ENCODE measurements around the gene CLP1.
A peak's percentile ranks its signal among the peaks of the same experiment; 100 is the strongest.

The CLP1 gene

GRCh38 chr11:57633394-57634070, 24.0 kb upstream of the CLP1 start:
- in situ Hi-C loops (cut with HindIII; ENCODE audit: low pct_unique_long_range_greater_than_20kb, low sequenced_read_pairs), result no loop called here
- DNase-seq (ENCODE audit: low read depth in 1 of 2, low spot score in 1 of 2), result peak in 1 of 2 experiments; percentile 58
- no peak for TF ChIP-seq JUND (IDR thresholded peaks at IDR 0.05; ENCODE audit: low read depth)

GRCh38 chr11:57634311-57634710, 23.3 kb upstream of the CLP1 start:
- TF ChIP-seq JUND (IDR thresholded peaks at IDR 0.05; ENCODE audit: low read depth), result no peak
- in situ Hi-C loops (cut with HindIII; ENCODE audit: low pct_unique_long_range_greater_than_20kb, low sequenced_read_pairs), result no loop called here
- DNase-seq (ENCODE audit: low read depth in 1 of 2, low spot score in 1 of 2), result no peak

GRCh38 chr11:57635246-57635645, 22.3 kb upstream of the CLP1 start:
- in situ Hi-C loops (cut with HindIII; ENCODE audit: low pct_unique_long_range_greater_than_20kb, low sequenced_read_pairs), result no loop called here
- TF ChIP-seq JUND (IDR thresholded peaks at IDR 0.05; ENCODE audit: low read depth), result no peak
- DNase-seq (ENCODE audit: low read depth in 1 of 2, low spot score in 1 of 2), result no peak

- TF ChIP-seq JUND (IDR thresholded peaks at IDR 0.05; ENCODE audit: low read depth), result no peak
- in situ Hi-C loops (cut with HindIII; ENCODE audit: low pct_unique_long_range_greater_than_20kb, low sequenced_read_pairs), result no loop called here
- DNase-seq (ENCODE audit: low read depth in 1 of 2, low spot score in 1 of 2), result peak in 1 of 2 experiments; percentile 57
Observed at GRCh38 chr11:57637626-57638004, 19.9 kb upstream of the CLP1 start.

- no peak for TF ChIP-seq JUND (IDR thresholded peaks at IDR 0.05; ENCODE audit: low read depth)
- peak; percentile 96 to 99 for DNase-seq (ENCODE audit: low read depth in 1 of 2, low spot score in 1 of 2)
- in situ Hi-C loops (cut with HindIII; ENCODE audit: low pct_unique_long_range_greater_than_20kb, low sequenced_read_pairs), result no loop called here
Observed at GRCh38 chr11:57638005-57638781, 19.4 kb upstream of the CLP1 start.

- TF ChIP-seq JUND (IDR thresholded peaks at IDR 0.05; ENCODE audit: low read depth), result no peak
- in situ Hi-C loops (cut with HindIII; ENCODE audit: low pct_unique_long_range_greater_than_20kb, low sequenced_read_pairs), result no loop called here
- DNase-seq (ENCODE audit: low read depth in 1 of 2, low spot score in 1 of 2), result no peak
Observed at GRCh38 chr11:57638811-57639320, 18.7 kb upstream of the CLP1 start.

- DNase-seq (ENCODE audit: low read depth in 1 of 2, low spot score in 1 of 2), result no peak
- no peak for TF ChIP-seq JUND (IDR thresholded peaks at IDR 0.05; ENCODE audit: low read depth)
- in situ Hi-C loops (cut with HindIII; ENCODE audit: low pct_unique_long_range_greater_than_20kb, low sequenced_read_pairs), result no loop called here
Observed at GRCh38 chr11:57639321-57640067, 18.1 kb upstream of the CLP1 start.

GRCh38 chr11:57640068-57640800, 17.3 kb upstream of the CLP1 start:
- no peak for TF ChIP-seq JUND (IDR thresholded peaks at IDR 0.05; ENCODE audit: low read depth)
- in situ Hi-C loops (cut with HindIII; ENCODE audit: low pct_unique_long_range_greater_than_20kb, low sequenced_read_pairs), result no loop called here
- no peak for DNase-seq (ENCODE audit: low read depth in 1 of 2, low spot score in 1 of 2)

- no peak for TF ChIP-seq JUND (IDR thresholded peaks at IDR 0.05; ENCODE audit: low read depth)
- in situ Hi-C loops (cut with HindIII; ENCODE audit: low pct_unique_long_range_greater_than_20kb, low sequenced_read_pairs), result no loop called here
- peak; percentile 71 to 81 for DNase-seq (ENCODE audit: low read depth in 1 of 2, low spot score in 1 of 2)
Observed at GRCh38 chr11:57641011-57641807, 16.4 kb upstream of the CLP1 start.

- no peak for TF ChIP-seq JUND (IDR thresholded peaks at IDR 0.05; ENCODE audit: low read depth)
- no peak for DNase-seq (ENCODE audit: low read depth in 1 of 2, low spot score in 1 of 2)
- in situ Hi-C loops (cut with HindIII; ENCODE audit: low pct_unique_long_range_greater_than_20kb, low sequenced_read_pairs), result no loop called here
Observed at GRCh38 chr11:57643802-57644201, 13.8 kb upstream of the CLP1 start.

Measured in T47D (cell line).